Activated naive CD8-positive, alpha-beta T cell treated with anti-CD3 and anti-CD28 coated beads, Interleukin-2, amount 50 U/mL, for 24 hours (primary cell): ENCODE results near the gene DMTF1.
"Not testable (repeated sequence)": the region's sequence is repeated elsewhere in the genome, so short reads cannot be mapped to it uniquely, and the experiment has no call there.

Experiments
- ATAC-seq: fragments of 150-1000 bp; cut with Tn5 transposase; one replicate; pipeline ENCODE4 v1.10.0; 2021
- DNase-seq: peaks from one replicate; pipeline ENCODE4 v3.0.0; 2021
- H3K27ac Mint-ChIP-seq: one replicate; pipeline ENCODE4 v1.8.0; 2021; ENCODE audit warnings: mild to moderate bottlenecking, mixed read lengths
- H3K27me3 Mint-ChIP-seq: one replicate; pipeline ENCODE4 v1.8.0; 2021; ENCODE audit warnings: mixed read lengths
- H3K36me3 Mint-ChIP-seq: one replicate; pipeline ENCODE4 v1.8.0; 2021; ENCODE audit warnings: low read depth, mixed read lengths
- H3K4me1 Mint-ChIP-seq: one replicate; pipeline ENCODE4 v1.8.0; 2021; ENCODE audit warnings: mixed read lengths
- H3K4me3 Mint-ChIP-seq: one replicate; pipeline ENCODE4 v1.8.0; 2021; ENCODE audit warnings: mild to moderate bottlenecking, moderate library complexity, mixed read lengths
- H3K9me3 Mint-ChIP-seq: one replicate; pipeline ENCODE4 v1.8.0; 2021; ENCODE audit warnings: mixed read lengths

DMTF1 gene

GRCh38 chr7:87216701-87217508, 64.7 kb downstream of the DMTF1 start:
- no peaks in the 10 kb centered on the region for H3K9me3 Mint-ChIP-seq
- peaks cover 70% of the 10 kb centered on the region for H3K4me1 Mint-ChIP-seq
- DNase-seq (peak; percentile 44), ATAC-seq (peak; percentile 64)
- peaks cover 45% of the 10 kb centered on the region for H3K36me3 Mint-ChIP-seq
- H3K27ac Mint-ChIP-seq = peak overlapping the region; percentile 96
- H3K27me3 Mint-ChIP-seq = peaks cover 6% of the 10 kb centered on the region
- H3K4me3 Mint-ChIP-seq = peak overlapping the region; percentile 93

GRCh38 chr7:87217983-87218653, 65.9 kb downstream of the DMTF1 start:
- H3K36me3 Mint-ChIP-seq = peaks cover 37% of the 10 kb centered on the region
- H3K4me3 Mint-ChIP-seq = peak overlapping the region; percentile 93
- peak overlapping the region; percentile 96 for H3K27ac Mint-ChIP-seq
- H3K9me3 Mint-ChIP-seq = no peaks in the 10 kb centered on the region
- ATAC-seq (no peak), DNase-seq (no peak)
- H3K27me3 Mint-ChIP-seq = peaks cover 6% of the 10 kb centered on the region
- H3K4me1 Mint-ChIP-seq = peaks cover 57% of the 10 kb centered on the region

- Mint-ChIP-seq H3K27me3 (peaks cover 6% of the 10 kb centered on the region), H3K27ac (peak overlapping the region; percentile 96), H3K4me3 (peak overlapping the region; percentile 93), H3K36me3 (peaks cover 32% of the 10 kb centered on the region), H3K9me3 (no peaks in the 10 kb centered on the region), H3K4me1 (peaks cover 49% of the 10 kb centered on the region)
- ATAC-seq = no peak
- peak; percentile 34 for DNase-seq
Observed at GRCh38 chr7:87218796-87219544, 66.7 kb downstream of the DMTF1 start.

- peak; percentile 42 for ATAC-seq
- Mint-ChIP-seq H3K4me1 (peaks cover 43% of the 10 kb centered on the region), H3K27me3 (peaks cover 6% of the 10 kb centered on the region), H3K9me3 (no peaks in the 10 kb centered on the region), H3K4me3 (peak within 1 kb of the TSS; percentile 93), H3K27ac (peak within 1 kb of the TSS; percentile 96), H3K36me3 (peaks cover 26% of the 10 kb centered on the region)
- peak; percentile 83 for DNase-seq
Observed at GRCh38 chr7:87219545-87220025, 67.3 kb downstream of the DMTF1 start, which contains the start of gene TMEM243. Gene TMEM243 (minus strand): TSS chr7:87219732. CDS start chr7:87219503, 229 bp downstream.

GRCh38 chr7:87220026-87220733, 67.9 kb downstream of the DMTF1 start:
- ATAC-seq (peak; percentile 70), DNase-seq (peak; percentile 88)
- Mint-ChIP-seq H3K27ac (peak overlapping the region; percentile 96), H3K36me3 (peaks cover 21% of the 10 kb centered on the region), H3K4me3 (peak overlapping the region; percentile 93), H3K27me3 (peaks cover 6% of the 10 kb centered on the region), H3K4me1 (peaks cover 37% of the 10 kb centered on the region), H3K9me3 (no peaks in the 10 kb centered on the region)

- Mint-ChIP-seq H3K4me1 (peaks cover 33% of the 10 kb centered on the region), H3K27me3 (peaks cover 6% of the 10 kb centered on the region), H3K9me3 (no peaks in the 10 kb centered on the region), H3K4me3 (peak overlapping the region; percentile 93), H3K27ac (peak overlapping the region; percentile 96), H3K36me3 (peaks cover 17% of the 10 kb centered on the region)
- no peak for DNase-seq
- no peak for ATAC-seq
Observed at GRCh38 chr7:87220734-87221215, 68.5 kb downstream of the DMTF1 start.

GRCh38 chr7:87223666-87224065, 71.4 kb downstream of the DMTF1 start:
- H3K27ac Mint-ChIP-seq = no peak overlapping the region
- H3K9me3 Mint-ChIP-seq = no peaks in the 10 kb centered on the region
- H3K36me3 Mint-ChIP-seq = peaks cover 4% of the 10 kb centered on the region
- peaks cover 16% of the 10 kb centered on the region for H3K4me1 Mint-ChIP-seq
- DNase-seq (no peak), ATAC-seq (peak; percentile 20)
- H3K27me3 Mint-ChIP-seq = peaks cover 6% of the 10 kb centered on the region
- H3K4me3 Mint-ChIP-seq = no peak overlapping the region

GRCh38 chr7:87225696-87226095, 73.4 kb downstream of the DMTF1 start:
- no peak for DNase-seq
- ATAC-seq = no peak

GRCh38 chr7:87226495-87226894, 74.2 kb downstream of the DMTF1 start:
- Mint-ChIP-seq H3K9me3 (no peaks in the 10 kb centered on the region), H3K4me1 (peaks cover 8% of the 10 kb centered on the region), H3K36me3 (no peaks in the 10 kb centered on the region), H3K27ac (no peak overlapping the region), H3K4me3 (no peak overlapping the region), H3K27me3 (no peaks in the 10 kb centered on the region)
- ATAC-seq (no peak), DNase-seq (no peak)

More at GRCh38 chr7:87225696-87226095, 73.4 kb downstream of the DMTF1 start:
- H3K27ac Mint-ChIP-seq = no peak overlapping the region
- peaks cover 13% of the 10 kb centered on the region for H3K4me1 Mint-ChIP-seq
- no peak overlapping the region for H3K4me3 Mint-ChIP-seq
- no peaks in the 10 kb centered on the region for H3K9me3 Mint-ChIP-seq
- no peaks in the 10 kb centered on the region for H3K36me3 Mint-ChIP-seq
- peaks cover 4% of the 10 kb centered on the region for H3K27me3 Mint-ChIP-seq

- ATAC-seq (no peak), DNase-seq (no peak)
- H3K27me3 Mint-ChIP-seq = no peaks in the 10 kb centered on the region
- H3K4me3 Mint-ChIP-seq = no peak overlapping the region
- H3K9me3 Mint-ChIP-seq = no peaks in the 10 kb centered on the region
- H3K36me3 Mint-ChIP-seq = no peaks in the 10 kb centered on the region
- peaks cover 5% of the 10 kb centered on the region for H3K4me1 Mint-ChIP-seq
- no peak overlapping the region for H3K27ac Mint-ChIP-seq
Observed at GRCh38 chr7:87231258-87231657, 79.0 kb downstream of the DMTF1 start.

- Mint-ChIP-seq H3K4me1 (peaks cover under 1% of the 10 kb centered on the region), H3K27me3 (no peaks in the 10 kb centered on the region), H3K27ac (no peak overlapping the region), H3K4me3 (no peak overlapping the region), H3K36me3 (no peaks in the 10 kb centered on the region), H3K9me3 (no peaks in the 10 kb centered on the region)
- DNase-seq (no peak), ATAC-seq (no peak)
Observed at GRCh38 chr7:87231711-87232110, 79.5 kb downstream of the DMTF1 start.

GRCh38 chr7:87234949-87235348, 82.7 kb downstream of the DMTF1 start:
- Mint-ChIP-seq H3K27ac (no peak overlapping the region), H3K4me1 (peaks cover 1% of the 10 kb centered on the region), H3K9me3 (no peaks in the 10 kb centered on the region), H3K27me3 (peaks cover 2% of the 10 kb centered on the region), H3K4me3 (no peak overlapping the region), H3K36me3 (no peaks in the 10 kb centered on the region)
- DNase-seq (no peak), ATAC-seq (no peak)

GRCh38 chr7:87238464-87239051, 86.3 kb downstream of the DMTF1 start:
- not testable (repeated sequence) for H3K27ac Mint-ChIP-seq, H3K9me3 Mint-ChIP-seq, ATAC-seq, H3K4me3 Mint-ChIP-seq, DNase-seq, H3K4me1 Mint-ChIP-seq, H3K27me3 Mint-ChIP-seq, H3K36me3 Mint-ChIP-seq
